H1 (cell line): ENCODE measurements around the gene ZNF135. TPM values are rescaled to one million over a fixed set of nuclear protein-coding genes. Genes with fewer than 3 reads are reported as not detected.

Experiments
- RFX5 ChIP-seq: IDR thresholded peaks from 2 replicates; pipeline ENCODE4 v1.6.1; 2011; ENCODE audit warnings: low read depth, low read length, improper control_type of control experiment, borderline replicate concordance
- polyA plus RNA-seq, 7 experiments: library from polyadenylated mRNA; depleted of rRNA in 3 of 7; stranded (reverse) in 5 of 7; unstranded in 2 of 7; fragments of >200 nt in 5 of 7; fragments of 200-250 nt in 2 of 7; gene quantifications; 1 replicate in 5 of 7; 2 replicates in 1 of 7; 4 replicates in 1 of 7; pipeline versions ENCODE4 v1.2.1 to v1.2.3, GENCODE V29; 2011 to 2013; ENCODE audit warnings: missing spikeins in 2 of 7, mixed read lengths in 2 of 7
- total RNA-seq: library from RNA; stranded (reverse); fragmentation: NEBNext Ultra II Directional; extraction: Animal tissue kit (Norgen Biotek cat#: 25700); gene quantifications from 2 replicates; pipeline ENCODE4 v1.2.1, GENCODE V29; 2021

ZNF135 gene
- total and polyA plus RNA-seq, 2 of the 8 experiments (the other 6 are each of a cell fraction or from before 2014, with no cell fraction given) = 5.2 to 7.9 TPM

- no peak for TF ChIP-seq RFX5
Measured at GRCh38 chr19:58058467-58058866, 615 bp upstream of the ZNF135 start (continued).
